NCI-H774 (cell line): ENCODE results near the gene TCEANC.
"Not testable (repeated sequence)": the region's sequence is repeated elsewhere in the genome, so short reads cannot be mapped to it uniquely, and the experiment has no call there.

Experiments used
- DNase-seq: peaks from one replicate; lab custom pipeline; 2025; lab: John Stamatoyannopoulos, UW

Gene TCEANC

GRCh38 chrX:13652850-13653693, at the start of gene TCEANC:
Gene TCEANC, plus strand, starts transcription at chrX:13653141. Its CDS starts 9,368 bp downstream, at chrX:13662509.
- DNase-seq = peak; percentile 91

DNA sequence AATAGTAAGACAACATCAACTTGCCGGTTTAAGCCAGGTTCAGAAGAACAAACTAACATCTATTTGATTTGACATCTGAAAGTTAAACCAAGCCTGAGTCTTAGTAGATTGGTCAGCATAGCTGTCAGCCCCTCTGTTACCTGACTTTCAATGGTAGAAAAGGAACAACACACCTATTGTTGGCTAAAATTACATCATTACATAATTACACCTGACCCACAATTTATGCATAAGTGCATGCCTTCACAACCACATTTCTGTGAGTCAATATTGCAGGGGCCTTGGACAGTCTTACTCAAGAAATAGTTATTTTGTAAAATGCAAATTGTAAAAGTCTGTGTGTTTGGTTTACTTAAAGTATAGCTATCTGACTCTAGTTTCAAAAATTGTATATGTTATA, 47.3 kb upstream of the TCEANC start:
- no peak for DNase-seq

- DNase-seq = no peak
Measured at GRCh38 chrX:13607331-13607995, 45.5 kb upstream of the TCEANC start.

- no peak for DNase-seq
Measured at GRCh38 chrX:13607996-13608365, 45.0 kb upstream of the TCEANC start.

GRCh38 chrX:13614154-13614553, 38.8 kb upstream of the TCEANC start:
- DNase-seq = no peak

DNA sequence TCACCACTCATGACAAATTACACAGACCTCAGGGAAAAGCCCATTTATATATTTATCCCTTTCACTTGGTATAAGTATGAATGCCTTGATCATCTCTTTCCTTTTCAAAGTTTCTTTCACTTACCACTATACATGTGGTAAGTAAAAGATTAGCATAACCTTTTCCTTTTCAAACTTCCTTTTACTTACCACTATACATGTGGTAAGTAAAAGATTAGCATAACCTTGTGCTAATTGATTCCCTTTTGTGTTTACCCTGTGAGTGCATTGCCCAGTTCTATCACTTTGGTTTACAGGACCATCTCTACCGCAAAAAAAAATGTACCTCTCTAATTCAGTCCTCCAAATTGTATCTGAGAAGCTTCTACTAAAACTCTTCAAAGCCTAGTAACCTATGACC, 32.7 kb upstream of the TCEANC start:
- no peak for DNase-seq

GRCh38 chrX:13622401-13622964, 30.5 kb upstream of the TCEANC start:
- no peak for DNase-seq

DNA sequence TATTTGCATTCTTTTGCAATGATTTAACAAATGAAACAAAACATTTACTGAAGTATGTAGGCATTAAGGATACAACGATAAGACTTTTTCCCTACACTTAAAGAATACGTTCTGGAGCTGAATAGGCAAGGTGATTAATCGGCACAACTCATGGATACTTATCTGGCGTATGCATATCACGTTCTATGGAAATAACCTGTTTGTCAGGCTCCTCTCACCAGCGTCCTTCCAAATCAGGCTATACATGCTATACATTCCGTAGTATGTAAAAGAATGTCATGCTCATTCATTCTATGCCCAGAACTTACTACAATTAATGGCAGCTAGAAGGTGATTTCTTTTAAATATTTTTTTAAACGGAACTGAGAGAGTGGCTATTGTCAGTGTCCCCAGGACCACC, 25.6 kb upstream of the TCEANC start:
- no peak for DNase-seq

- DNase-seq = not testable (repeated sequence)
Measured at GRCh38 chrX:13637224-13637623, 15.7 kb upstream of the TCEANC start.

DNA sequence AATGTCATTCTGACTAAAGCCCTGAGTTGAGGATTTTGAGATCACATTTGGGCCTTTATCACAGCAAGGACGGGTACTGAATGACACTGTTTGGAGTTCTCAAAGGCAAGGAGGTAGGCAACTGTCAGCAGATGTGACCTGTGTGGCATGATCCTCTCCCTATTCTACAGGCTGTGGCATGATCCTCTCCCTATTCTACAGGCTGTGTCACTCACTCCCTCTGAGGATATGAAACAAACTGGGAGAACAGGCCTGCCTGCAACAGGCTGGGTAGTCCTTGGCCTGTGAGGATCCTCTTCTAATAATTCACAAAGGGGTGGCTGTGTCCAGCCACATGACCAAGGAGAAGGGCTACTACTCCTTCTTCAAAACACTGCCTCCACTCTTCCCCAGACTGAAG, 14.9 kb upstream of the TCEANC start:
- DNase-seq = no peak

DNA sequence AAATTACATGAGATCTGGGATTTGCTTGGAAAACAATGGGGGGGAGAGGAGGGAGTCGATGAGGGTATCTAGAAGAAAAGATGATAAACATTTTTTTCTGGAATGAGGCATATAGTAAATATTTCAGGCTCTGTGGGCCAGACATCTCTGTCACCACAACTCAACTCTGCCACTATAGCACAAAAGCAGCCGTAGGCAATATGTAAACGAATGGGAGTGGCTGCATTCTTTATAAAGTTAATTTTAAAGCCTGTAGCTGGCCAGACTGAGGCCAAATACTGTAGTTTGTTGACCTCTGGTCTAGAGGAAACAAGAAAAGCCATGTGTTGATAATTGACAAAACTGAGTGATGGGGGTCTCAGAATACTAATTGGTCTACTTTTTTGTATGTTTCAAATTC, 14.1 kb upstream of the TCEANC start:
- DNase-seq = no peak

- not testable (repeated sequence) for DNase-seq
Measured at GRCh38 chrX:13641684-13642083, 11.3 kb upstream of the TCEANC start.

GRCh38 chrX:13645464-13646153, 7.3 kb upstream of the TCEANC start:
- no peak for DNase-seq

GRCh38 chrX:13646154-13646549, 6.8 kb upstream of the TCEANC start:
- peak; percentile 13 for DNase-seq

DNA sequence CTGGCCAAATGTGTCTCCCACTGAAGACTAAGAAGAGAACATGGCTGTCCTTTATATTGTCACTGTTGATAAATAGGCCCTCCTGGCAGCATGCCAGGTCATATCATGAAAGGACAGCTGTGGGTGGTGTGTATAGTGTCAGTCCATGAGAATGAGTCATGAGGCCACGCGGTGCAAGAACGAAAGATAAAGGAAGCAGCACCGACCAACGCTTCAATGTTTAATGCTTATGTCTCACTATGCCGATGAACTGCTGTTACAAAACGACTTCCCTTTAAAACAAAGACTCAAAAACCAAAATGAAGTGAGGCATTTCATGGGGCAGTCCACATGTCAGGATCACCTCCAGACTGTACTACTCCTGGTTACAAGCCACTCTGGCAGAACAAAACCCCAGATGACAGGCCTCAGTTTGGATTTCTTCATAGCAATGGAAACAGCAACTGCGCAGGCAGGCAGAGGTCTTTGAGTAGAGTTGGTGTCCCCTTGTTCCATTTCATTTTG, 5.2 kb upstream of the TCEANC start:
- peak; percentile 40 for DNase-seq

DNA sequence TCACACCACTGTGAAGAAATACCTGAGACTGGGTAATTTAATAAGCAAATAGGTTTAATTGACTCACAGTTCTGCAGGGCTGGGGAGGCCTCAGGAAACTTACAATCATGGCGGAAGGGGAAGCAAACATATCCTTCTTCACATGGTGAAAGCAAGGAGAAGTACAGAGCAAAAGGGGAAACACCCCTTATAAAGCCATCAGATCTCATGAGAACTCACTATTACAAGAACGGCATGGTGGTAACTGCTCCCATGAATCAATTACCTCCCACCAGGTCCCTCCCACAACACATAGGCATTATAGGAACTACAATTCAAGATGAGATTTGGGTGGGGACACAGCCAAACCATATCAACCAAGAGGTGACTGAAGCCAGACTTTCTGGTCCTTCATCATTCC, 4.6 kb upstream of the TCEANC start:
- DNase-seq = not testable (repeated sequence)

DNA sequence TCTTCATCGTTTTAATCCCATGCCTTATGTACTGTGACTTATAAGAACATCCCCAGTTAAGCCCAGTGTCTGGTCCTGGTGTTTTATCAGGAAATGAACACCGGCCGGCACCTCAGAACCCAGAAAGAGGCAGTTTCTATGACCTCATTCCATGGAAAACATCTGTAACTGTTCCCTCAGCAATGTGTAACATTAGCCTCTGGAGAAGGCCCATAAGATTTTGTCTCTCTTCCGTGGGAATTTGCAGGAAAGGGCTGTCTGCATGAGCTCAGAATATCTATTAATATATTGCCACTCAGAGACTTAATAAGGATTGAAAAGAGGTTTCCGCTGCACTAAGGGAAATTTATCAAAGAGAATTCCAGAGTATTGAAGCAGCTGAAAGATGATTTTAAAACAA, 3.1 kb upstream of the TCEANC start:
- DNase-seq = no peak

GRCh38 chrX:13650318-13650717, 2.6 kb upstream of the TCEANC start:
- DNase-seq = no peak

DNA sequence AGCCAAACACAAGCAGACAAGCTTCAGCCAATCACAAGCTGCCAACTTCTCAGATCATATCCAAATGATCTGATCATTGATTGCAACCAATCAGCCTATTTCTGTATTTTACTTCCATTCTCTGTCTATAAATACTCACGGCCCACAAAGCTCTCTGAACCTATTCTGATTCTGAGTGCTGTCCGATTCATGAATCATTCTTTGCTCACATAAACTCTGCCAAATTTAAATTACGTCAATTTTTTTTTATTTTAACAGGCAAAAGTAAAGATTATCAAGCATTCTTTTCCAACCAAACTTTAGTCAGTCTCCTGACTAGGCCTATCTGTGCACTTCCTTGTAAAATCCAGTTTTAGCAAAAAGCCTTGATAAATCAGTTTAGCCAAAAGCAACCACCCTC, 1.8 kb upstream of the TCEANC start:
- DNase-seq = no peak

DNA sequence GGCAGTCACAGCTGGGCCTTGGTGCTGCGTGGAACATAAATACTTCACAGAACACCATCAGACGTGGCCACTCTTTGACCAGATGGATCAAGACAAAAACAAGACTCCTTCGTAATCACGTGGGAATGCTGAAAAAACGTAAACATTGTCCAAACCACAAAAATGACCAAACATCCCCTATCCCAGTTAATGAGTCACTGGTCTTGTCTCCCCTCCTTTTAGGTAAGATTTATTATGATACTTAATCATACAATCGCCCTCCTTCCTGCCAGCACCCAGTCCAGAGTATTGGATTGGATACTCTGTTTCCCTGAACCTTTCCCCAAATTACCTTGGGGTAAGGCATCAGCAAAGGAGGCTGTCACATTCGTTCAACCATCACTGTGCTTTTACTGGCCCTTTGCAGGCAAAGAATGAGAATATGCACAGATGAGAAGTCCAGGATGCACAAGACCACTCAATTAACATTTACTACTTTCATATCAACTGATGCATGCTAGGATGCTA, 601 bp upstream of the TCEANC start:
- DNase-seq = no peak

DNA sequence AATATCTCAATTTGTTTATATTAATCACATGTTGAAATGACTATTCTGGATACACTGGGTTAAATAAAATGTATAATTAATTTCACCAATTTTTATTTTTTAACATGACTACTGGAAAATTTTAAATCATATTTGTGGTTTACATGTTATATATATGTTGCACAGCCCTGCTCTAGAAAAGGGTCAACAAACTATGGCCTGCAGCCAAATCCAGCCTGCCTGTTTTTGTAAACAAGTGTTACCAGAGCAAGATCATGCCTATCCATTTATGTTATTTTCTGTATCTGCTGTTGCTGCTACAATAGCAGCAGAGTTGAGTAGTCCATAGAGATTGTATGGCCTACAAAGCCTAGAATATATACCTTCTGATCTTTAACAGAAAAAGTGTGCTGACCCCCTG, 1.2 kb downstream of the TCEANC start:
- DNase-seq = no peak

GRCh38 chrX:13655674-13656073, 2.7 kb downstream of the TCEANC start:
- no peak for DNase-seq
